ENCODE results near the gene MANBA.
"Not testable (repeated sequence)": the region's sequence is repeated elsewhere in the genome, so short reads cannot be mapped to it uniquely, and the experiment has no call there.

MANBA gene

DNA sequence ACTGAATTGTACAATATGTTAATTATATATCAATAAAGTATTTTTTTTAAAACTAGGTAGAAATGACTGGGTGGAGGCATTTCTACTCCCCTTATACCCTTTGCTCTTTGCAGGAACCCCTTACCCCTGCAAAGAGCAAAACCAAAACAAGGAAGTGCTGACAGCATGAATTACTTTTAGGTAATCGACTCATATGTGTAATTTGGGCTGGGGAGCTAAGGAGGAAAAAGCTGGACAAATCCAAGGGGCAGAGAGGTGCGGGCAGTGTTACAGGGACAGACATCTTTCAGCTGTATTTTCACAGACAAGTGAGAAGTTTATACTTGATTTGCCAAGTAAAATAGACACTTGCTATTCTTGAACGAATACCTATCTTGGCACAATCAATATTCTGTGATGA, 35.5 kb downstream of the MANBA start:
- H3K4me3 ChIP-seq (replicated peaks; ENCODE audit: low read depth, low read length), result no peak overlapping the region
- no peak for TF ChIP-seq CTCF (IDR thresholded peaks at IDR 0.05; ENCODE audit: low read depth, low read length, missing control alignments)
- DNase-seq (ENCODE audit: extremely low read depth, low read depth), result no peak

GRCh38 chr4:102723511-102723910, 37.3 kb downstream of the MANBA start:
- H3K4me3 ChIP-seq (replicated peaks; ENCODE audit: low read depth, low read length), result no peak overlapping the region
- no peak for TF ChIP-seq CTCF (IDR thresholded peaks at IDR 0.05; ENCODE audit: low read depth, low read length, missing control alignments)
- no peak for DNase-seq (ENCODE audit: extremely low read depth, low read depth)

GRCh38 chr4:102722740-102723139, 38.0 kb downstream of the MANBA start:
- H3K4me3 ChIP-seq (replicated peaks; ENCODE audit: low read depth, low read length), result no peak overlapping the region
- no peak for DNase-seq (ENCODE audit: extremely low read depth, low read depth)
- TF ChIP-seq CTCF (IDR thresholded peaks at IDR 0.05; ENCODE audit: low read depth, low read length, missing control alignments), result no peak

DNA sequence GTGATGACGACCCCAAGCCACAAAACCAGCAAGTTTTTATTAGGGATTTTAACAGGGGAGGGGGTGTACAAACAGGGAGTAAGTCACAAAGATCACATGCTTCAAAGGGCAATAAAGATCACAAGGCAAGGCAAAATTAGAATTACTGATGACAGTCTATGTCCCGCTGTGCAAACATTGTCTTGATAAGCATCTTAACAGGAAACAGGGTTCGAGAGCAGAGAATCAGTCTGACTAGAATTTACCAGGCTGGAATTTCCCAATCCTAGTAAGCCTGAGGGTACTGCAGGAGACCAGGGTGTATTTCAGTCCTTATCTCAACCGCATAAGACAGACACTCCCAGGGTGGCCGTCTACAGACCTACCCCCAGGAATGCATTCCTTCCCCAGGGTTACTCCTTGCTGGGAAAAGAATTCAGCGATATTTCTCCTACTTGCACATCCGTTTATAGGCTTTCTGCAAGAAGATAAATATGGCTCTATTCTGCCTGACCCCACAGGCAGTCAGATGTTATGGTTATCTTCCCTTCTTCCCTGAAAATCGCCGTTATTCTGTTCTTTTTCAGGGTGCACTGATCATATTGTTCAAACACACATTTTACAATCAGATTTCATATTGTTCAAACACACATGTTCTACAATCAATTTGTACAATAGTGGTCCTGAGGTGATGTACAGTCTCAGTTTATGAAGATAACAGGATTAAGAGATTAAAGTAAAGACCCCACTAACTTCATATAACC, 41.8 kb downstream of the MANBA start:
- DNase-seq (ENCODE audit: extremely low read depth, low read depth); H3K4me3 ChIP-seq (replicated peaks; ENCODE audit: low read depth, low read length): not testable (repeated sequence)

DNA sequence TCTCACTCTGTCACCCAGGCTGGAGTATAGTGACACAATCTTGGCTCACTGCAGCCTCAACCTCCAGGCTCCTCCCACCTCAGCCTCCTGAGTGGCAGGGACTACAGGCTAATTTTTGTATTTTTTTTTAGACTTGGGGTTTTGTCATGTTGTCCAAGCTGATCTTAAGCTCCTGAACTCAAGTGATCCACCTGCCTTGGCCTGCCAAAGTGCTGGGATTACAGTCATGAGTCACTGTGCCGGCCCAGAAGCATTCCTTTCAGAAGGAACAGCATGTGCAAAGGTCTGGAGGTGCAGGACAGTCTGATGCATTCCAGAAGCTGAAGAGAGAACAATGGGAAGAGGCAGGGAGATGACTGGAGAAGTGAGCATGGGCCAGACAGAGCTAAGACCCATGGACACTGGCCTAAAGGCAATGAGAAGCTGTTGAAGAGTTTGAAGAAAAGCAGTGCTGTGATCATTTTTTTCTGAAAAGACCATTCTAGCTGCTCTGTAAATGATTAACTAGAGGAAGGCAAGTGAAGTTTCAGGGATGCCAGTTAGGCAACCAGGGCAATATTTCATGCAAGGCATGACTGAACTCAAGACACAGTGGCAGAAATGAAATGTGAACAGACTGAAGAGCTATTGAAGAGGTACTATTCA, 43.2 kb downstream of the MANBA start:
- no peak for TF ChIP-seq CTCF (IDR thresholded peaks at IDR 0.05; ENCODE audit: low read depth, low read length, missing control alignments)
- DNase-seq (ENCODE audit: extremely low read depth, low read depth), result no peak
- no peak overlapping the region for H3K4me3 ChIP-seq (replicated peaks; ENCODE audit: low read depth, low read length)

- peak; percentile 25 for TF ChIP-seq CTCF (IDR thresholded peaks at IDR 0.05; ENCODE audit: low read depth, low read length, missing control alignments)
- no peak for DNase-seq (ENCODE audit: extremely low read depth, low read depth)
- no peak overlapping the region for H3K4me3 ChIP-seq (replicated peaks; ENCODE audit: low read depth, low read length)
Observed at GRCh38 chr4:102715057-102715456, 45.7 kb downstream of the MANBA start.

DNA sequence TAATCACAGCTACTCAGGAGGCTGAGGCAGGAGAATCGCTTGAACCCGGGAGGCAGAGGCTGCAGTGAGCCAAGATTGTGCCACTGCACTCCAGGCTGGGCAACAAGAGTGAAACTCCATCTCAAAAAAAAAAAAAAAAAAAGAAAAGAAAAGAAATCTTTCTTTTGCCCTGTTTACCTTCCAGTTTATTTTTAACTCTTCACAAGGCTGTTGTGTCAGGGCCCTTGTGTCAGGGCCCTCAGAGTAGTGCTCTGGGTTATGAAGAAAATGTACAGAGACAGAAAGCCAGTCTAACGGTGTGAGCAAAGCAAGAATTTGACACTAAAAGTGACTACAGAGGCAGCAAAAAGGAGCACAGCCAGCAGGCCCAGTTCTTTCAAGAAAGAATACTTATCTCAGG, 47.0 kb downstream of the MANBA start:
- not testable (repeated sequence) for H3K4me3 ChIP-seq (replicated peaks; ENCODE audit: low read depth, low read length); DNase-seq (ENCODE audit: extremely low read depth, low read depth)

DNA sequence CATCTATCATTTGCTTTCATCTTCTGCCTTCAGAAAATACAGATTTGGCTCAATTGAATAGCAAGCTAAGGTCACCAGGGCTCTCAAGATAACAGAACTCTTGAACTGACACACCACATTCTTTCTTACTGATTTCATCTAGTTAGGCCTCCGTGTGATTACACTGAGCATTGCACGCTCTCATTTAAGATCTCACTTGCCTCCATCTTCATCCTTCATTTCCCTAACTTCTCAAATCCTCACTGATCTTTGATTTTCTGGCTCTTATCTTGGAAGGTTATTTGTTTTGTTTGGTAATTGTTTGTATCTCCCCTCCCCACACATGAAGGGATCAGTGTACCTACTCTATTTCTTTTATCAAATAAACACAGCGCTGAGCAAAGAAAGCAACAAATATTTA, 47.7 kb downstream of the MANBA start:
- no peak for TF ChIP-seq CTCF (IDR thresholded peaks at IDR 0.05; ENCODE audit: low read depth, low read length, missing control alignments)
- no peak overlapping the region for H3K4me3 ChIP-seq (replicated peaks; ENCODE audit: low read depth, low read length)
- DNase-seq (ENCODE audit: extremely low read depth, low read depth), result no peak
